Astrocyte of the spinal cord (primary cell): Measurements from ENCODE around the gene PHAX.
"Not testable (repeated sequence)": the region's sequence is repeated elsewhere in the genome, so short reads cannot be mapped to it uniquely, and the experiment has no call there.

Experiments used
- DNase-seq: peaks from one replicate; pipeline ENCODE4 v3.0.0; 2011; ENCODE audit warnings: low read depth, low spot score
- H3K4me3 ChIP-seq: 2 replicates; pipeline ENCODE4 v1.5.1; 2011; ENCODE audit warnings: low read depth, mild to moderate bottlenecking, low read length, moderate library complexity
- in situ Hi-C: cut with HindIII; loops from 2 replicates; pipeline ENCODE4 v1.10.0; 2017; ENCODE audit warnings: low sequenced_read_pairs
- TF ChIP-seq, protein P1 (sequence below): IDR thresholded peaks from 2 replicates; pipeline ENCODE4 v1.5.1; 2012; ENCODE audit warnings: low read depth, mild to moderate bottlenecking, low read length, inconsistent platforms

The PHAX gene

DNA sequence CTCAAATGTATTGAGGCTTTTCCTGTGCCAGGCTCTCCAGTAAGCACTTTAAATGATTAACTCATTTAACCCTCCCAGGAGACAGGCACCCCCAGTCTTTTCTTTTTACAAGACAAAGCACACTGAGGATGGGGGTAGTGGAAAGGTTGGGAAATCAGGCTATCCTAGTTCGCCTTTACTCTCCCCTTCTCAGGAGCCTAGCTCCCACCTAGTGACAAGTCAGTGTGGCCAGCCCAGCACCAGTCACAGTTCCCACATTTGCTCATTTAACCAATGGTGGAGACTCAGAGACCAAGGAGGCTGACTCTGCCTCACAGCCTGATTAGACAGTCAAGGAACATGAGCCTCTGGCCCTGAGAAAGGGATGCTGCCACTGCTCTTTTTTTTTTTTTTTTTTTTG is 9.2 kb upstream of the PHAX start:
- in situ Hi-C loops: no loop called here
- TF ChIP-seq, protein P1, sequence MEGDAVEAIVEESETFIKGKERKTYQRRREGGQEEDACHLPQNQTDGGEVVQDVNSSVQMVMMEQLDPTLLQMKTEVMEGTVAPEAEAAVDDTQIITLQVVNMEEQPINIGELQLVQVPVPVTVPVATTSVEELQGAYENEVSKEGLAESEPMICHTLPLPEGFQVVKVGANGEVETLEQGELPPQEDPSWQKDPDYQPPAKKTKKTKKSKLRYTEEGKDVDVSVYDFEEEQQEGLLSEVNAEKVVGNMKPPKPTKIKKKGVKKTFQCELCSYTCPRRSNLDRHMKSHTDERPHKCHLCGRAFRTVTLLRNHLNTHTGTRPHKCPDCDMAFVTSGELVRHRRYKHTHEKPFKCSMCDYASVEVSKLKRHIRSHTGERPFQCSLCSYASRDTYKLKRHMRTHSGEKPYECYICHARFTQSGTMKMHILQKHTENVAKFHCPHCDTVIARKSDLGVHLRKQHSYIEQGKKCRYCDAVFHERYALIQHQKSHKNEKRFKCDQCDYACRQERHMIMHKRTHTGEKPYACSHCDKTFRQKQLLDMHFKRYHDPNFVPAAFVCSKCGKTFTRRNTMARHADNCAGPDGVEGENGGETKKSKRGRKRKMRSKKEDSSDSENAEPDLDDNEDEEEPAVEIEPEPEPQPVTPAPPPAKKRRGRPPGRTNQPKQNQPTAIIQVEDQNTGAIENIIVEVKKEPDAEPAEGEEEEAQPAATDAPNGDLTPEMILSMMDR: no peak

DNA sequence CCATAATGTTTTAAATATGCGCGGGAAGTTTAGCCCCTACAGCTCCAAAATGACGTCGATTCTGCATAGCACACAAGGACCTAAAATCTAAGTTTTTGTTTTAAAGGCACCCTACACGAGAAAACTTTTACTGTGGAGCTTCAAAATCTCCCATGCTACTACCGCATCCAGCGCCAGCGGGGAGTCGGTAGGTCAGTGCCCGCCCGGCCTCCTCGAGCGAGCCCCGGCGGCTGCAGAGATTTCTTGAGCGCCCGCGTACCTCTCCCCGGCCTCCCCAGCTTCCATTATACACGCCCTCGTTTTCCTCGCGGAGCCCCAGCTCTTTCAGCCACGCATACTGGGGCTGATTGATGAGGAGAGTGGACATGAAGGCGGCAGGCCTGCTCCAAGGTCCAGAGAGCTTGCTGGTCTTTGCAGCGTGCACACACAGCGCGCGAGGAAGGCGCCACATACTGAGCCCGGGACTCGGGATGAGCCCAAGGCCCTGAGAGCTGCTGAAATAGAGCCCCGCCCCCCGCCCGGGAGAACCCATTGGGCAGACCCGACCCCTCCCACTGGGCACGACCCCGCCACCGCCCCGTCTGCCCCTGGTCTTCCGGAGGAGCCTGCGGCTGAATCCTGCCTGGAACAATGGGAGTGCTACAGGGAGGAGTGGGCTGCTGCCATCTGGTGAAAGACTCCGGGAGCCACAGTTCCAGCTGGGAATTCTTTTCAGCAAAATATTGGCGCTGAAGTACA is 5.8 kb upstream of the PHAX start, which contains the start of gene ALDH7A1:
TSS of gene ALDH7A1 (minus strand) at position 472 of the 738 bp plus-strand sequence. CDS start at position 451, 21 bp downstream.
- H3K4me3 ChIP-seq: peak within 1 kb of the TSS; percentile 72
- TF ChIP-seq, protein P1: peak; percentile 58
- in situ Hi-C loops: no loop called here
- DNase-seq: peak; percentile 96

More for the DNA sequence above, 9.2 kb upstream of the PHAX start:
- H3K4me3 ChIP-seq: no peak overlapping the region
- no peak for DNase-seq

GRCh38 chr5:126595486-126596083 is 5.2 kb upstream of the PHAX start:
- in situ Hi-C loops: no loop called here
- no peak for DNase-seq
- TF ChIP-seq, protein P1: no peak
- peak overlapping the region; percentile 72 for H3K4me3 ChIP-seq

DNA sequence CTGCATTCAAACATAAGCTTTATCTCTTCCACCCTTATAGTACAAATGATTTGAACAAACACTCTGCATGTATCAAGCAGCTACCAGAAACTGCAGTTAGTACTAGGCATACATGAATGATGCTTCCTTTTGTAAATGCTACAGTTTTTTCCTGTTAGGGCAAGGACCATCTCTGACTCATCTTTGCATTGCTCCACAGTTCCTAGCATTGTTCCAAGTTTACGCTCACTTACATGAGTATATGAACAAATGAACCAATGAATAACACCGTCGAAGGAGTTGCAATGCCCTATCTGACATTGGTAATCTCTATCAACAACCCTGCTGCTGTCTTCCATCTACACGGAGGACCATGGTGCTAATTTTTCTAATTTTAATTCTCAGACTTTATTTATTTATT is 3.6 kb upstream of the PHAX start:
- DNase-seq: peak; percentile 76
- in situ Hi-C loops: no loop called here
- no peak overlapping the region for H3K4me3 ChIP-seq
- TF ChIP-seq, protein P1: no peak

GRCh38 chr5:126599499-126599898 is 1.2 kb upstream of the PHAX start:
- in situ Hi-C loops: no loop called here
- TF ChIP-seq, protein P1: no peak
- no peak overlapping the region for H3K4me3 ChIP-seq
- DNase-seq: no peak

DNA sequence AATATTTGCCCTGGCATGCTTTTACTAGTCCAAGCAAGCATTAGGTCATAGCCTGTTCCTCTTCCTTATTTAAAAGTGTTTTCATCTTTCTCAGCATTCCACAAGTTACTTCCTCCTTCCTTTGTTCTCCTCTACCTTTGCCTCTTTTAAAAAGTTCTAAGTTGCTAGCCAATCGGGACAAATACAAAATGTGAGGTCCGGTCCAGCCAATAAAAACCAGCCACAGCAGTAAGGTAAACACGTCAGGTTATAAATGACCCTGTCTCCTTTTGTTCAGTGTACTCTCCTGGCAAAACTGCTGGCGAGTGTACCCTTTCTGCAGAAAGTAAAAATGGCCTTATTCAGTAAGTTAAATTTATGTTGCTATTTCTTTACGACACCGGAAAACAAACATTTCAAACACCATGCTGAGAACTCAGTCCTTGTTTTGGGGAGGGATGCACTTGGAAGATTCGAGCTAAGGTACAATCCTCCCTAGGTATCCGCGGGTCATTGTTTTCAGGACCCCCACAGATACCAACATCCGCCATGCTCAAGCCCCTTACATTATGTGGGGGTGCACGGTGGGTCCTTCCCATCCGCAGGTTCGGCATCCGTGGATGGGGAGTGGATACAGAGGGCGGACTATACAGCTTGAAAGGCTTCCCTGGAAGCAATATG is 646 bp upstream of the PHAX start:
- peak; percentile 6 for DNase-seq
- in situ Hi-C loops: not testable (repeated sequence)
- H3K4me3 ChIP-seq: peak overlapping the region; percentile 10
